GM23338 (cell line): ENCODE measurements around the gene ODF2L.

Experiments used
- EZH2 ChIP-seq: fragments of 200-600 bp; sonication (generic); IDR thresholded peaks from one replicate; pipeline ENCODE4 v1.8.0; 2017; ENCODE audit warnings: antibody characterized with exemption, mild to moderate bottlenecking, low read depth; ENCODE audit not compliant: unreplicated experiment
- TF ChIP-seq, protein P1 (sequence below), 2 experiments: fragments of 200-600 bp in 1 of 2; sonication (generic) in 1 of 2; conservative IDR thresholded peaks; 2 replicates each; pipeline versions ENCODE4 v1.5.1 to v1.6.1; 2016 to 2017; ENCODE audit warnings: antibody characterized with exemption in 2 of 2, low read depth in 2 of 2, mild to moderate bottlenecking in 2 of 2, moderate library complexity in 1 of 2

DNA sequence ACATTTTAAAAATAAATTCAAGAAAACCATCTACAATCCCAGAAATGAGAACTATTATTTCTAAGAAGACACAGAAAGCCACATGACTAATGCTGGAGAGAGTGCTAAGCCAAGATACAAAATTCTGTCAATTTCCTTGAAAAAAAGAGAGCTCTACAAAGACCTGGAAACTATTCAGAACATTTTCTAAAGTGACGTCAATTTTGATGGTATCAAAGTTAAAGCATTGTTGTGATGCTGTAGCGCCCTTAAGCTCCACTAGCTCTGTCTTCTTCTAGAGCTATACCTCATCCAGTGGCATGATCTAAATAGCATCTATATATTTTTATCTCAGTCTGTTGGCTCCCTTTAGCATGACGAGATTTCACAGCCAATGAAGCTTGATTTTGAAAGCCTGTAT lies 73.9 kb downstream of the ODF2L start:
- no peak for TF ChIP-seq EZH2
- TF ChIP-seq, protein P1, sequence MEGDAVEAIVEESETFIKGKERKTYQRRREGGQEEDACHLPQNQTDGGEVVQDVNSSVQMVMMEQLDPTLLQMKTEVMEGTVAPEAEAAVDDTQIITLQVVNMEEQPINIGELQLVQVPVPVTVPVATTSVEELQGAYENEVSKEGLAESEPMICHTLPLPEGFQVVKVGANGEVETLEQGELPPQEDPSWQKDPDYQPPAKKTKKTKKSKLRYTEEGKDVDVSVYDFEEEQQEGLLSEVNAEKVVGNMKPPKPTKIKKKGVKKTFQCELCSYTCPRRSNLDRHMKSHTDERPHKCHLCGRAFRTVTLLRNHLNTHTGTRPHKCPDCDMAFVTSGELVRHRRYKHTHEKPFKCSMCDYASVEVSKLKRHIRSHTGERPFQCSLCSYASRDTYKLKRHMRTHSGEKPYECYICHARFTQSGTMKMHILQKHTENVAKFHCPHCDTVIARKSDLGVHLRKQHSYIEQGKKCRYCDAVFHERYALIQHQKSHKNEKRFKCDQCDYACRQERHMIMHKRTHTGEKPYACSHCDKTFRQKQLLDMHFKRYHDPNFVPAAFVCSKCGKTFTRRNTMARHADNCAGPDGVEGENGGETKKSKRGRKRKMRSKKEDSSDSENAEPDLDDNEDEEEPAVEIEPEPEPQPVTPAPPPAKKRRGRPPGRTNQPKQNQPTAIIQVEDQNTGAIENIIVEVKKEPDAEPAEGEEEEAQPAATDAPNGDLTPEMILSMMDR (conservative IDR thresholded peaks at IDR 0.05; ENCODE audit: low read depth in 2 of 2): no peak
